Measurements from ENCODE around the gene AMH. TPM values are rescaled to one million over a fixed set of nuclear protein-coding genes. Genes with fewer than 3 reads are reported as not detected.
A peak's percentile ranks its signal among the peaks of the same experiment; 100 is the strongest.
"Not testable (repeated sequence)": the region's sequence is repeated elsewhere in the genome, so short reads cannot be mapped to it uniquely, and the experiment has no call there.

The AMH gene
- total and polyA plus RNA-seq, 10 donors, result 0.20 to 5.7 (median 1.0) TPM

DNA sequence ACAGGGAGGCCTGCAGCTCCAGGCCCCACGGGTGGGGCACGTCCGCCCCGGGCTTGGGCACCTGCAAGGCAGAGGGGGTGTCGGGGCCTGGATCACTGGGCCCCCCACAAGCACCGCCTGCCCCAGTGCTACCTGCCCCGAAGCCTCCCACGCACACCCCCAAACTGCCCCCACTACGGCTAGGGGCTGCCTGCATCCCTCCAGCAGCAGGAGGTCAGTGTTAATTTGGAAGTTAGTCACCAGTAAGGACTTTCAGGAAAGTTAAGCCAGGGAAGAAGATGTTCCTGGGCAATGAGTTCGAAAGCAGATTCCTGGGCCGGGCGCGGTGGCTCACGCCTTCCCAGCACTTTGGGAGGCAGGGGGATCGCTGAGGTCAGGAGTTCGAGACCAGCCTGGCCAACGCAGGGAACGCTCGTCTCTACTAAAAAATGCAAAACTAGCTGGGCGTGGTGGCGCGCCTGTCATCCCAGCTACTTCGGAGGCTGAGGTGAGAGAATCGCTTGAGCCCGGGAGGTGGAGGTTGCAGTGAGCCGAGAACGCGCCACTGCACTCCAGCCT is 27.4 kb downstream of the AMH start:
- no peaks in the 10 kb centered on the region for H3K27me3 ChIP-seq (replicated peaks in 1 of 7)
- TF ChIP-seq, protein P1, sequence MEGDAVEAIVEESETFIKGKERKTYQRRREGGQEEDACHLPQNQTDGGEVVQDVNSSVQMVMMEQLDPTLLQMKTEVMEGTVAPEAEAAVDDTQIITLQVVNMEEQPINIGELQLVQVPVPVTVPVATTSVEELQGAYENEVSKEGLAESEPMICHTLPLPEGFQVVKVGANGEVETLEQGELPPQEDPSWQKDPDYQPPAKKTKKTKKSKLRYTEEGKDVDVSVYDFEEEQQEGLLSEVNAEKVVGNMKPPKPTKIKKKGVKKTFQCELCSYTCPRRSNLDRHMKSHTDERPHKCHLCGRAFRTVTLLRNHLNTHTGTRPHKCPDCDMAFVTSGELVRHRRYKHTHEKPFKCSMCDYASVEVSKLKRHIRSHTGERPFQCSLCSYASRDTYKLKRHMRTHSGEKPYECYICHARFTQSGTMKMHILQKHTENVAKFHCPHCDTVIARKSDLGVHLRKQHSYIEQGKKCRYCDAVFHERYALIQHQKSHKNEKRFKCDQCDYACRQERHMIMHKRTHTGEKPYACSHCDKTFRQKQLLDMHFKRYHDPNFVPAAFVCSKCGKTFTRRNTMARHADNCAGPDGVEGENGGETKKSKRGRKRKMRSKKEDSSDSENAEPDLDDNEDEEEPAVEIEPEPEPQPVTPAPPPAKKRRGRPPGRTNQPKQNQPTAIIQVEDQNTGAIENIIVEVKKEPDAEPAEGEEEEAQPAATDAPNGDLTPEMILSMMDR (IDR thresholded peaks at IDR 0.05 in 8 of 11, conservative IDR thresholded peaks at IDR 0.05 in 3 of 11), result no peak
- TF ChIP-seq POLR2AphosphoS5 (IDR thresholded peaks at IDR 0.05), result peak in 2 of 3 donors; percentile 4 to 78
- H3K4me3 ChIP-seq, result no peak overlapping the region
- no peak for DNase-seq
- peaks cover 0 to 75% (median 36%) of the 10 kb centered on the region in 6 donors for H3K36me3 ChIP-seq
- intact Hi-C loops (cut with DNase I; ENCODE audit: low total_unique reads), result no loop called here
- 93 to 96% (median 95%) methylated on average over 19 to 28 of the region's 28 CpGs for WGBS, 5 donors
- H3K4me1 ChIP-seq, result peaks cover 40 to 98% (median 68%) of the 10 kb centered on the region in 6 donors
- no peaks in the 10 kb centered on the region for H3K9me3 ChIP-seq
- peak overlapping the region in 4 of 8 donors; percentile 48 to 100 (median 86) for H3K27ac ChIP-seq

DNA sequence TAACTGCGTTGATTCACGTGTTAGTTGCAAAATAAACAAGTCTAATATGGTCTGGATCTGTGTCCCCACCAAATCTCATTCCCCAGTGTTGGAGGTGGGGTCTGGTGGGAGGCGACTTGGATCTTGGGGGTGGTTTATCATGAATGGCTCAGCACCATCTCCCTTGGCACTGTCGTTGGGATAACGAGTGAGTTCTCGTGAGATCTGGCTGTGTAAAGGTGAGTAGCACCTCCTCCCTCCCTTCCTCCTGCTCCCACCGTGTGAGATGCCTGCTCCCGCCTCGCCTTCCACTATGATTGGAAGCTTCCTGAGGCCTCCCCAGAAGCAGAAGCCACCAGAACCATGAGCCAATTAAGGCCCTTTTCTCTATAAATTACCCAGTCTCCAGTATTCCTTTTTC is 28.0 kb downstream of the AMH start:
- no peak overlapping the region for H3K4me3 ChIP-seq
- intact Hi-C loops (cut with DNase I; ENCODE audit: low total_unique reads), result no loop called here
- no peaks in the 10 kb centered on the region for H3K27me3 ChIP-seq (replicated peaks in 1 of 7)
- TF ChIP-seq, protein P1 (IDR thresholded peaks at IDR 0.05 in 8 of 11, conservative IDR thresholded peaks at IDR 0.05 in 3 of 11), result no peak
- no peak for TF ChIP-seq POLR2A (IDR thresholded peaks at IDR 0.05)
- no peak for TF ChIP-seq POLR2AphosphoS5 (IDR thresholded peaks at IDR 0.05)
- DNase-seq, result no peak
- H3K9me3 ChIP-seq, result no peaks in the 10 kb centered on the region
- peak overlapping the region in 2 of 8 donors; percentile 21 to 98 for H3K27ac ChIP-seq
- H3K4me1 ChIP-seq, result peaks cover 37 to 98% (median 67%) of the 10 kb centered on the region in 6 donors
- WGBS, 5 donors, result 67 to 84% (median 76%) methylated on average over 9 of the region's 9 CpGs
- H3K36me3 ChIP-seq, result peaks cover 0 to 69% (median 30%) of the 10 kb centered on the region in 6 donors

DNA sequence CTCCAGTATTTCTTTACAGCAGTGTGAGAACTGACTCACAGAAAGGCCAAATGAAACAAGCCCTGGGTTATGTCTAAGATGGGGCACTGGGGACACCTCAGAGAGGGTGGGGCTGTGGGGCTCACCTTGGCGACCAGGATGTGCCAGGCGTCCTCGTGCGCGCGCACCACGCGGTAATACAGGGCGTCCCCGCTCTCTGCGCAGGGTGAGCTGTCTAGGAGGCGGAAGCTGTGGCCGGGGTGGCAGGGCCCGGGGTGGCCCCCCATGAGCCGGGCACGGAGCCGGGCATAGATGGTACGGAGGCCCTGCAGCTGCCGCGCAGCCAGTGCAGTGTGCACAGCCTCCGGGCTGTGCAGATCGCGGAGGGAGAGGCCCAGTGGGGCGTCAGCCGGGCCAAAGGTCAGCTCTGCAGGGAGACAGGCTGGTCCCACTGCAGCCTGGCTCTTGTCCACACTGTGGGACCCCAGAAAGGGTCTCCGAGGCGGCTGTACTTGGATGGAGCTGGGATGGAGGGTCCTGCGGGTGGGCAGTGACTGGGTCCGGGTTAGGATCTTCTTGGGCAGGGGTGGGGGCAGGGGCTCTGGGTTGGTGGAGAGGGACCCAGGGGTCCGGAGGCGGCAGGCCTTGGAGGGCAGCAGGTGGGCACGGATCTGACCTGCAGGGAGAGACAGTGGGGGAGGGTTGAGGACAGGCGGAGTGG is 29.5 kb downstream of the AMH start:
- Histone ChIP-seq H3K9me3 (no peaks in the 10 kb centered on the region), H3K27ac (peak overlapping the region in 3 of 8 donors; percentile 1 to 24 (median 14)), H3K4me3 (no peak overlapping the region), H3K4me1 (peaks cover 30 to 98% (median 65%) of the 10 kb centered on the region in 6 donors), H3K27me3 (replicated peaks in 1 of 7) (no peaks in the 10 kb centered on the region), H3K36me3 (peaks cover 0 to 54% (median 18%) of the 10 kb centered on the region in 6 donors)
- DNase-seq, result no peak
- TF ChIP-seq POLR2AphosphoS5 (IDR thresholded peaks at IDR 0.05) (peak; percentile 42 to 73 (median 45)), POLR2A (IDR thresholded peaks at IDR 0.05) (no peak)
- TF ChIP-seq, protein P1 (IDR thresholded peaks at IDR 0.05 in 8 of 11, conservative IDR thresholded peaks at IDR 0.05 in 3 of 11), result no peak
- WGBS, 5 donors, result 89 to 95% (median 92%) methylated on average over 20 to 33 of the region's 33 CpGs
- intact Hi-C loops (cut with DNase I; ENCODE audit: low total_unique reads), result no loop called here

DNA sequence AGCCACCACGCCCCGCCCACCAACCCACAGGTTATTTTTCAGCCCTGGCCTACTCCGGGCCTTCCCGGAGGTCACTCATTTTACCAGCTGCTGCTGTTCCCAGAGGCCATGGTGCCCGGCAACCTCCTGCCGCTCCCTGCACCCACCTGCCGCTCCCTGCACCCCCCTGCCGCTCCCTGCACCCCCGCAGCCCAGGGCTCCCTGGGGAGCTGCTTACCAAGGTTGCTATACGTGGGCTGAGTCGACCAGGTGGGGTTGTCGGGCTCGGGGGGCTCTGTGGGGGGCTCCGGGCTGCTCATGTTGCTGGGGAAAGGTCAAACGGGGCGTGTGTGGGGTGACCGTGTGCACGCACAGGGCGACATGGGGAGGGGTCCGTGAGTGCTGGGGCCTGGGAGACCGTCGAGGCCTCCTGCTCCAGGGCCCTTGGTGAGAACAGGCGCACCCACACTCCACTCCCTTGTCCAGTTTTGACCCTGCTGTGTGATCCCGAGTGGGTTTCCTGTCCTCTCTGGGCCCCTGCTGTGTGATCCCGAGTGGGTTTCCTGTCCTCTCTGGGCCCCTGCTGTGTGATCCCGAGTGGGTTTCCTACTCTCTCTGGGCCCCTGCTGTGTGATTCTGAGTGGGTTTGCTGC is 31.6 kb downstream of the AMH start:
- intact Hi-C loops (cut with DNase I; ENCODE audit: low total_unique reads), result no loop called here
- H3K27ac ChIP-seq, result peak overlapping the region in 4 of 8 donors; percentile 65 to 99 (median 84)
- TF ChIP-seq POLR2AphosphoS5 (IDR thresholded peaks at IDR 0.05) (peak in 1 of 3 donors; percentile 55), POLR2A (IDR thresholded peaks at IDR 0.05) (no peak)

DNA sequence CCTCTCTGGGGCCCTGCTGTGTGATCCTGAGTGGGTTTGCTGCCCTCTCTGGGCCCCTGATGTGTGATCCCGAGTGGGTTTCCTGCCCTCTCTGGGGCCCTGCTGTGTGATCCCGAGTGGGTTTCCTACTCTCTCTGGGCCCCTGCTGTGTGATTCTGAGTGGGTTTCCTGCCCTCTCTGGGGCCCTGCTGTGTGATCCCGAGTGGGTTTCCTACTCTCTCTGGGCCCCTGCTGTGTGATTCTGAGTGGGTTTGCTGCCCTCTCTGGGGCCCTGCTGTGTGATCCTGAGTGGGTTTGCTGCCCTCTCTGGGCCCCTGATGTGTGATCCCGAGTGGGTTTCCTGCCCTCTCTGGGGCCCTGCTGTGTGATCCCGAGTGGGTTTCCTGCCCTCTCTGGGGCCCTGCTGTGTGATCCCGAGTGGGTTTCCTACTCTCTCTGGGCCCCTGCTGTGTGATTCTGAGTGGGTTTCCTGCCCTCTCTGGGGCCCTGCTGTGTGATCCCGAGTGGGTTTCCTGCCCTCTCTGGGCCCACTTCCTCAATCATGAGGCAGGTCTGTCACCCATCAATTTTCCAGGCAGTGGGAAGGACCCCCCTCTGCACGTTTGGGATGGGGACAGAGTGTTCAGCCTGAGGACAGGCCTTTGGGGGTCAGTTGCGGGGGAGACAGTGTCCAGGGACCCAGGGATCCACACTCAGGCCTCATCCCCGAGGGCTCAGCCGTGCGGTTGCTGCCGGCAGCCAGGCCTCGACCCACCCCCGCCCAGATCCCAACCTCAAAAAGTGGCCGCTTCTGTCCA is 32.3 kb downstream of the AMH start:
- Histone ChIP-seq H3K4me1 (peaks cover 12 to 98% (median 41%) of the 10 kb centered on the region in 6 donors), H3K36me3 (peaks cover 0 to 28% (median 4%) of the 10 kb centered on the region in 6 donors), H3K4me3 (peak overlapping the region in 7 of 8 donors; percentile 8 to 72 (median 40)), H3K27ac (peak overlapping the region in 7 of 8 donors; percentile 75 to 99 (median 83))
- WGBS, 5 donors, result 5 to 17% (median 11%) methylated on average over 7 to 16 of the region's 16 CpGs
- intact Hi-C loops (cut with DNase I; ENCODE audit: low total_unique reads); H3K27me3 ChIP-seq (replicated peaks in 1 of 7); H3K9me3 ChIP-seq: not testable (repeated sequence)
- DNase-seq, result peak; percentile 81

More for the DNA sequence above, 31.6 kb downstream of the AMH start:
- Histone ChIP-seq H3K4me3 (peak overlapping the region in 3 of 8 donors; percentile 24 to 43 (median 25)), H3K4me1 (peaks cover 16 to 98% (median 47%) of the 10 kb centered on the region in 6 donors), H3K9me3 (no peaks in the 10 kb centered on the region), H3K36me3 (peaks cover 0 to 35% (median 11%) of the 10 kb centered on the region in 6 donors), H3K27me3 (replicated peaks in 1 of 7) (no peaks in the 10 kb centered on the region)
- no peak for DNase-seq
- 65 to 78% (median 71%) methylated on average over 22 to 26 of the region's 26 CpGs for WGBS, 5 donors

Measured in spleen (tissue), 11 donors.